GM18498 (cell line): ENCODE data around the gene KRT24.

Experiments used
- ATAC-seq: cut with Tn5 transposase; IDR thresholded peaks from one replicate; pipeline ENCODE4 v1.9.1; 2021; ENCODE audit warnings: mild to moderate bottlenecking, moderate library complexity; ENCODE audit not compliant: unreplicated experiment

Gene KRT24

GRCh38 chr17:40695874-40696472 is 7.6 kb downstream of the KRT24 start:
- ATAC-seq = no peak

- ATAC-seq = no peak
These were observed 9.0 kb downstream of the KRT24 start for GRCh38 chr17:40694584-40694983.

GRCh38 chr17:40687106-40687505 is 16.4 kb downstream of the KRT24 start:
- ATAC-seq = no peak

- ATAC-seq = no peak
These were observed 17.4 kb downstream of the KRT24 start for GRCh38 chr17:40686192-40686591.

GRCh38 chr17:40680998-40681397 is 22.6 kb downstream of the KRT24 start:
- ATAC-seq = no peak

GRCh38 chr17:40679523-40679907 is 24.0 kb downstream of the KRT24 start:
- ATAC-seq = no peak

GRCh38 chr17:40678902-40679522 is 24.5 kb downstream of the KRT24 start:
- no peak for ATAC-seq

- ATAC-seq = no peak
These were observed 27.6 kb downstream of the KRT24 start for GRCh38 chr17:40675905-40676304.

- no peak for ATAC-seq
These were observed 30.9 kb downstream of the KRT24 start for GRCh38 chr17:40672654-40673053.

- no peak for ATAC-seq
These were observed 32.3 kb downstream of the KRT24 start for GRCh38 chr17:40671282-40671681.

GRCh38 chr17:40666331-40666730 is 37.2 kb downstream of the KRT24 start:
- no peak for ATAC-seq

- ATAC-seq = no peak
These were observed 38.8 kb downstream of the KRT24 start, which contains the start of gene KRT222 for GRCh38 chr17:40664582-40665333. Gene KRT222, minus strand, starts transcription at chr17:40665177. Its CDS starts 78 bp downstream, at chr17:40665099.

GRCh38 chr17:40663252-40663651 is 40.3 kb downstream of the KRT24 start:
- ATAC-seq = no peak

GRCh38 chr17:40659911-40660310 is 43.6 kb downstream of the KRT24 start:
- no peak for ATAC-seq

GRCh38 chr17:40658396-40658795 is 45.2 kb downstream of the KRT24 start:
- no peak for ATAC-seq

- no peak for ATAC-seq
These were observed 51.6 kb downstream of the KRT24 start for GRCh38 chr17:40651939-40652338.

- ATAC-seq = peak; percentile 27
These were observed 55.1 kb downstream of the KRT24 start for GRCh38 chr17:40648384-40648968.
